ENCODE measurements around the gene TFDP2. TPM values are rescaled to one million over a fixed set of nuclear protein-coding genes. Genes with fewer than 3 reads are reported as not detected.

Gene TFDP2
- total RNA-seq, 2 experiments from 2014 or later = 99.9 to 169 TPM

DNA sequence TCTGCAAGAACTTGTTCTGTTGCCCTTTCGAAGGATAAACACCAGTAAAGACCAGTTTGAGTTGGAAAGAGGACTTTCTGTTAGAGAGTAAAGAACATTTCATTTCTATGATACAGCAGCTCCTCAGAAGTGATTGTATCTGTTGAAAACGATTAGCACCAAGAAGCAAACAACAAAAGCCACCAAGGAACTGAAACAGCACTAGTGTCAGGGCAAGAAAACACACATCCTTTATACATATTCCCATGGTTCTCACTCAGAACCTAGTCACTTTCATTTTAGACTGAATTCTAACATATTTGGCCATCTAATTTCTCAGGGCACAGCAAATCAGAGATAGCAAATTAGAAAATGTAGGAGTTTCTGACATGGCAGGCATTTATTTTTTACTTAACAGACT, 156.8 kb downstream of the TFDP2 start:
- ChIA-PET CTCF (ENCODE audit: unreplicated experiment) (no interaction called here), POLR2A (no interaction called here)
- Histone ChIP-seq H4K20me1 (ENCODE audit: insufficient read depth, low read length) (0 out of 2 replicates have a peak, but pooled peaks cover 4% of the 10 kb centered on the region), H3K4me1 (ENCODE audit: insufficient read depth, low read length, poor library complexity, severe bottlenecking) (peaks cover 13% of the 10 kb centered on the region), H3K4me2 (ENCODE audit: low read length) (no peak overlapping the region), H3K9me3 (ENCODE audit: low read length) (no peaks in the 10 kb centered on the region), H3K4me3 (ENCODE audit: low read depth, low read length, poor library complexity, severe bottlenecking) (no peak overlapping the region), H3K27ac (ENCODE audit: low read depth, low read length, poor library complexity, severe bottlenecking) (no peak overlapping the region), H3K79me2 (ENCODE audit: insufficient read depth, low read depth, low read length) (peaks cover 12% of the 10 kb centered on the region; the same call in 1 of the 2 replicates), H3K36me3 (ENCODE audit: insufficient read depth, low read length) (peaks cover 84% of the 10 kb centered on the region), H3K9me2 (ENCODE audit: insufficient read depth, low read length) (no peaks in the 10 kb centered on the region), H2AFZ (ENCODE audit: low read length) (no peak overlapping the region)
- BruUV-seq (replicated peaks) = no TSS peak
- no peak for TF ChIP-seq EZH2phosphoT487 (IDR thresholded peaks at IDR 0.05; ENCODE audit: borderline replicate concordance, low read depth, low read length)
- TF ChIP-seq, protein P1, sequence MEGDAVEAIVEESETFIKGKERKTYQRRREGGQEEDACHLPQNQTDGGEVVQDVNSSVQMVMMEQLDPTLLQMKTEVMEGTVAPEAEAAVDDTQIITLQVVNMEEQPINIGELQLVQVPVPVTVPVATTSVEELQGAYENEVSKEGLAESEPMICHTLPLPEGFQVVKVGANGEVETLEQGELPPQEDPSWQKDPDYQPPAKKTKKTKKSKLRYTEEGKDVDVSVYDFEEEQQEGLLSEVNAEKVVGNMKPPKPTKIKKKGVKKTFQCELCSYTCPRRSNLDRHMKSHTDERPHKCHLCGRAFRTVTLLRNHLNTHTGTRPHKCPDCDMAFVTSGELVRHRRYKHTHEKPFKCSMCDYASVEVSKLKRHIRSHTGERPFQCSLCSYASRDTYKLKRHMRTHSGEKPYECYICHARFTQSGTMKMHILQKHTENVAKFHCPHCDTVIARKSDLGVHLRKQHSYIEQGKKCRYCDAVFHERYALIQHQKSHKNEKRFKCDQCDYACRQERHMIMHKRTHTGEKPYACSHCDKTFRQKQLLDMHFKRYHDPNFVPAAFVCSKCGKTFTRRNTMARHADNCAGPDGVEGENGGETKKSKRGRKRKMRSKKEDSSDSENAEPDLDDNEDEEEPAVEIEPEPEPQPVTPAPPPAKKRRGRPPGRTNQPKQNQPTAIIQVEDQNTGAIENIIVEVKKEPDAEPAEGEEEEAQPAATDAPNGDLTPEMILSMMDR (conservative IDR thresholded peaks at IDR 0.05; ENCODE audit: low read length) = no peak
- intact Hi-C loops (cut with micrococcal nuclease; ENCODE audit: unreplicated experiment) = no loop called here
- peak; percentile 27 for DNase-seq (ENCODE audit: low spot score)

DNA sequence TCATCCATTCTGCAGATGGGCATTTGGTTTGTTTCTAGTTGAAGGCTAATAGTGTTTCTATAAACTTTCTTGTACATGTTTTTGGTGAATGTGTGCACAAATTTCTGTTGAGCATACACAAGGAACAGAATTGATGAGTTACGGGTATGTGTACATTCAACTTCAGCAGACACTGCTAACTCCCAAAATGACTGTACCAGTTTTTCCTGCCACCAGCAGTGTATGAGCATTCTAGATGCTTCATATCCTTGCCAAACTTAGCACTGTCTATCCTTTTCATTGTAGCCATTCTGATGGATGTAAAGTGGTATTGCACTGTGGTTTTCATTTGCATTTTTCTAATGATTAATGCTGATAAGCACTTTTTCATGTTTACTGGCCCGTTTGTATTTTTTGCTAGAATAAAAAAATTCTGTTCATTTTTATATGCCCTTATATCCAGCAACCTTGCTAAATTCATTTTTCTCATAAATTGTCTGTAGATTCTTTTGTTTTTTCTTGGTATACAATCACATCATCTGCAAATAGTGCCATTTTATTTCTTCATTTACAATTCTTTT, 162.7 kb downstream of the TFDP2 start:
- H3K36me3 ChIP-seq (ENCODE audit: insufficient read depth, low read length) = peaks cover 90% of the 10 kb centered on the region
- CTCF ChIA-PET (ENCODE audit: unreplicated experiment) = no interaction called here
- no peak overlapping the region for H3K4me3 ChIP-seq (ENCODE audit: low read depth, low read length, poor library complexity, severe bottlenecking)
- TF ChIP-seq, protein P1 (conservative IDR thresholded peaks at IDR 0.05; ENCODE audit: low read length) = no peak
- no peak for TF ChIP-seq EZH2phosphoT487 (IDR thresholded peaks at IDR 0.05; ENCODE audit: borderline replicate concordance, low read depth, low read length)
- no peak overlapping the region for H2AFZ ChIP-seq (ENCODE audit: low read length)
- BruUV-seq (replicated peaks) = TSS peak; percentile 25
- H3K9me2 ChIP-seq (ENCODE audit: insufficient read depth, low read length) = no peaks in the 10 kb centered on the region
- no peaks in the 10 kb centered on the region for H3K4me1 ChIP-seq (ENCODE audit: insufficient read depth, low read length, poor library complexity, severe bottlenecking)
- H3K79me2 ChIP-seq (ENCODE audit: insufficient read depth, low read depth, low read length) = no peaks in the 10 kb centered on the region
- H3K9me3 ChIP-seq (ENCODE audit: low read length) = 0 out of 2 replicates have a peak, but pooled peaks cover 4% of the 10 kb centered on the region
- H3K4me2 ChIP-seq (ENCODE audit: low read length) = no peak overlapping the region
- H4K20me1 ChIP-seq (ENCODE audit: insufficient read depth, low read length) = no peaks in the 10 kb centered on the region
- H3K27ac ChIP-seq (ENCODE audit: low read depth, low read length, poor library complexity, severe bottlenecking) = no peak overlapping the region
- no peak for DNase-seq (ENCODE audit: low spot score)
- intact Hi-C loops (cut with micrococcal nuclease; ENCODE audit: unreplicated experiment) = no loop called here
- POLR2A ChIA-PET = interaction anchor here (0.9 kb wide), 1 partner anchor 13 kb away, joined by 5 read pairs; no protein-coding TSS in a partner anchor

DNA sequence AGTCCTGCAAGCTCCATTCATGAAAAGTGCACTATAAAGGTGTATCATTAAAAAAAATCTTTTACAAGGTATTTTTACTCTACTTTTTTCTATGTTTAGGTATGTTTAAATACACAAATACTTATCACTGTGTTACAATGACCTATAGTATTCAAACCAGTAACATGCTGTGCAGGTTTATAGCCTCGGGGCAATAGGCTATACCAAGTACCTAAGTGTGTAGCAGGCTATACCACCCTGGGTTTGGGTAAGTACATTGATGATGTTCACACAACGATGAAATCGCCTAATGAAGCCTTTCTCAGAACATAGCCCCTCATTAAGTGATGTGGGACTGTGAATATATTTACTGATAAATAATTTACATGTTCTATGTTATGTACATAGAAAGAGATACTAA, 168.3 kb downstream of the TFDP2 start:
- Histone ChIP-seq H3K9me3 (ENCODE audit: low read length) (0 out of 2 replicates have a peak, but pooled peaks cover 4% of the 10 kb centered on the region), H3K4me3 (ENCODE audit: low read depth, low read length, poor library complexity, severe bottlenecking) (no peak overlapping the region), H3K36me3 (ENCODE audit: insufficient read depth, low read length) (peaks cover 93% of the 10 kb centered on the region), H4K20me1 (ENCODE audit: insufficient read depth, low read length) (no peaks in the 10 kb centered on the region), H3K4me2 (ENCODE audit: low read length) (no peak overlapping the region), H2AFZ (ENCODE audit: low read length) (no peak overlapping the region), H3K27ac (ENCODE audit: low read depth, low read length, poor library complexity, severe bottlenecking) (no peak overlapping the region), H3K4me1 (ENCODE audit: insufficient read depth, low read length, poor library complexity, severe bottlenecking) (no peaks in the 10 kb centered on the region), H3K79me2 (ENCODE audit: insufficient read depth, low read depth, low read length) (no peaks in the 10 kb centered on the region), H3K9me2 (ENCODE audit: insufficient read depth, low read length) (no peaks in the 10 kb centered on the region)
- ChIA-PET CTCF (ENCODE audit: unreplicated experiment) (no interaction called here), POLR2A (interaction anchor here (0.6 kb wide), 1 partner anchor 8 kb away, joined by 3 read pairs; no protein-coding TSS in a partner anchor)
- no TSS peak for BruUV-seq (replicated peaks)
- no peak for DNase-seq (ENCODE audit: low spot score)
- intact Hi-C loops (cut with micrococcal nuclease; ENCODE audit: unreplicated experiment) = no loop called here
- no peak for TF ChIP-seq EZH2phosphoT487 (IDR thresholded peaks at IDR 0.05; ENCODE audit: borderline replicate concordance, low read depth, low read length)
- TF ChIP-seq, protein P1 (conservative IDR thresholded peaks at IDR 0.05; ENCODE audit: low read length) = no peak
